Spinal cord (tissue), 10 donors: Measurements from ENCODE around the gene COL9A3. TPM values are rescaled to one million over a fixed set of nuclear protein-coding genes. Genes with fewer than 3 reads are reported as not detected.

ENCODE experiments used
- DNase-seq, 6 donors: peaks; one replicate each; pipeline versions ENCODE4 v3.0.0 to v3.0.0-alpha.2; 2013 to 2015; ENCODE audit warnings: low spot score in 6 of 6, low read depth in 4 of 6
- H3K27ac ChIP-seq: one replicate; pipeline ENCODE4 v1.5.1; 2013; ENCODE audit warnings: low read depth, low read length, control low read depth
- H3K27me3 ChIP-seq: one replicate; pipeline ENCODE4 v1.6.1; 2013; ENCODE audit warnings: low read length; ENCODE audit not compliant: control insufficient read depth, insufficient read depth
- H3K36me3 ChIP-seq: one replicate; pipeline ENCODE4 v1.6.1; 2013; ENCODE audit warnings: low read length; ENCODE audit not compliant: control insufficient read depth, insufficient read depth
- H3K4me1 ChIP-seq: one replicate; pipeline ENCODE4 v1.6.1; 2013; ENCODE audit warnings: low read length; ENCODE audit not compliant: control insufficient read depth, insufficient read depth
- H3K4me3 ChIP-seq: one replicate; pipeline ENCODE4 v1.5.1; 2013; ENCODE audit warnings: low read depth, low read length, control low read depth
- H3K9me3 ChIP-seq: one replicate; pipeline ENCODE4 v1.6.1; 2013; ENCODE audit warnings: low read length; ENCODE audit not compliant: control insufficient read depth, insufficient read depth
- WGBS: methylation state at CpG from one replicate; pipeline ENCODE4 v1.1.5; 2013; ENCODE audit warnings: missing lambda C conversion rate; ENCODE audit not compliant: insufficient coverage; 5-methylcytosine and 5-hydroxymethylcytosine counted together
- polyA plus RNA-seq, 2 donors: library from polyadenylated mRNA; unstranded; fragments of 120-200 nt; gene quantifications; one replicate each; pipeline ENCODE4 v1.2.1, GENCODE V29; 2013; ENCODE audit not compliant: insufficient read length in 2 of 2
- total RNA-seq, 2 donors: library from RNA; depleted of rRNA in 1 of 2; stranded (reverse); fragments of 120-200 nt in 1 of 2; fragments of >200 nt in 1 of 2; gene quantifications; one replicate each; pipeline versions ENCODE4 v1.2.3 to v1.2.4, GENCODE V29; 2013 to 2014
- donor health status: healthy.

The COL9A3 gene
- total and polyA plus RNA-seq, 4 donors: 33.5 to 151 (median 57.4) TPM

DNA sequence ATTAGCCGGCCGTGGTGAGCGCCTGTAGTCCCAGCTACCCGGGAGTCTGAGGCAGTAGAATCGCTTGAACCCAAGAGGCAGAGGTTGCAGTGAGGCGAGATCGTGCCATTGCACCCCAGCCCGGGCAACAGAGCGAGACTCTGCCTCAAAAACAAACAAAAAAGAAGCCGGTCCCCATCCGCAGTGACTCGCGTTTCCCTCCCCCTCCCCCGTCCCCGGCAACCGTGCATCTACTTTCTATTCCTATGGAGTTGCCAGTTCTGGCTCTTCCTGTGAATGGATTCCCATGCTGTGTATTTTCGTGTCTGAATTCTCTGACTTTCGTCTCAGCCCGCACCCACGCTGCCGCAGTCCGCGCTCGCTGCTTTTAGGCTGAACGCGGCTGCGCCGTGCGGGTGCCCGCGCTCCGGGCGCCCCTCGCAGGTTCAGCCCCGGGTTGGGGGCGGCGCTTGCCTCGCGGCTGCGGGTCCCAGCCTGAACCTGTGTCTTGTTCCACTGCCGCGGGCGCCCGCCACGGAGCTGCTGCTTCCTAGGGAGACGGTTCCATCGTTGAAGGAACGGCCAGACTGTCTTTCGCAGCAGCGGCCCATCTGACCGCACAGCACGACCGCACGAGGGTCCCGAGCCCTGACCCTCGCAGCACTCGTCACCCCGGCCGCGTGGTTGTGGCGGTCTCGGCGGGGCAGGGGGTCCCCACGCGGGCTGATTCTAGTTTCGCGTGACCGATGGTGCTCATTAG, 21.7 kb upstream of the COL9A3 start:
- Histone ChIP-seq H3K36me3 (peaks cover 33% of the 10 kb centered on the region), H3K27me3 (no peaks in the 10 kb centered on the region), H3K4me3 (peak overlapping the region; percentile 59), H3K9me3 (no peaks in the 10 kb centered on the region), H3K27ac (peak overlapping the region; percentile 79), H3K4me1 (peaks cover 48% of the 10 kb centered on the region)
- WGBS: under 1% methylated on average over 68 of the region's 68 CpGs
- peak in 2 of 6 donors; percentile 90 to 91 for DNase-seq

DNA sequence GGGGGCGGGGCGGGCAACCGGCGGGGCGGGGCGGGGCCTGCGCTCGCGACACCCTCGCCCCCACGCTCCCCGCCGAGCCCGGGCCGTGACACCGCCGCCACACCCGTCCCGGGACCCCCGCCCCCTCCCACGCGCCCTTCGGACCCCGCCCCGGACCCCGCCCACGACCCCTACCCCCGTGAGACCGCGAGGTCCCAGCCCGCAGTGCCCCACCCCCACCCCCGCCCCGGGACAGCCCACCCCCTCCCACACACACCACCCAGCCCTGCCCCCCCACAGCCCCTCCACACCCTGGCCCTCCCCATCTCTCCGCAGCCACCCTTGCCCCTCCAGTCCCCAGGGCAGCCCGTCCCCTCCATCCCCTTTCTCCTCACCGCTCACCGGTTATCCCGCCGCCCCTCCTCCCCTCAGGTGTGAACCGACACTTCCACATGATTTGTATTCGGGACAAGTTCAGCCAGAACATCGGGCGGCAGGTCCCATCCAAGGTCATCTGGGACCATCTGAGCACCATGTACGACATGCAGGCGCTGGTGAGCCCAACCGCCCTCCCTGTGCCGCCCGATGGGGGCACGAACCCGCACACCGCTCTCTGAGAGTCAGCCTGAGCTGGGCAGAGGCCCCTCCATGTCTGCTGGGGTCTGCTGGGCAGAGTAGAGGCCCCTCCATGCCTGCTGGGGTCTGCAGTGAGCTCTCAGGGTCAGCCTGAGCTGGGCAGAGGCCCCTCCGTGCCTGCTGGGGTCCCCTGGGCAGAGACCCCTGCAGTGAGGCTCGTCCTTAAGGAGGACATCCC, 20.0 kb upstream of the COL9A3 start:
- Histone ChIP-seq H3K36me3 (peaks cover 49% of the 10 kb centered on the region), H3K27me3 (no peaks in the 10 kb centered on the region), H3K4me1 (peaks cover 42% of the 10 kb centered on the region), H3K27ac (no peak overlapping the region), H3K9me3 (no peaks in the 10 kb centered on the region), H3K4me3 (peak overlapping the region; percentile 40)
- 14% methylated on average over 27 of the region's 53 CpGs for WGBS
- DNase-seq: no peak

GRCh38 chr20:62797671-62798532, 18.9 kb upstream of the COL9A3 start:
- Histone ChIP-seq H3K36me3 (peaks cover 55% of the 10 kb centered on the region), H3K27ac (no peak overlapping the region), H3K9me3 (no peaks in the 10 kb centered on the region), H3K27me3 (no peaks in the 10 kb centered on the region), H3K4me3 (peak overlapping the region; percentile 40), H3K4me1 (peaks cover 48% of the 10 kb centered on the region)
- no peak for DNase-seq
- 92% methylated on average over 26 of the region's 26 CpGs for WGBS

DNA sequence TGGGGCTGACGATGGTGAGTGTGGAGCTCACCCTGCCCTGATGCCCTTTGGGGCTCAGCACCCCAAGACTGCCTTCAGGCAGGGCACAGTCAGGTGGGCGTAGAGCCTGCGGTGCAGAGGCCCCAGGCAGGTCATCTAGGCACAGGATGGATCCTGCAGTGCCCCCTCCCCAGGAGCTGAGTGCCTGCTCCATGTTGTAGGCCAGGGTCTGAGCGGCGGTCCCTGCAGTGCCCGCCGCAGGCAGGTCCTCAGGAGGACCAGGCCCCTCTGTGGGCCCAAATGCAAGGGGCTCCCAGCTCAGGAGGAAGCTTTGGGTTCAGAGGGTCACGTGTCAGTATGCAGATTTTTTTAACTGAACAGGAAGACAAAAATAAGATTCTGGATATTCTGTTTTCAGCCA, 17.8 kb upstream of the COL9A3 start:
- 93% methylated on average over 8 of the region's 8 CpGs for WGBS
- H3K27me3 ChIP-seq: no peaks in the 10 kb centered on the region
- H3K36me3 ChIP-seq: peaks cover 55% of the 10 kb centered on the region
- H3K27ac ChIP-seq: no peak overlapping the region
- no peaks in the 10 kb centered on the region for H3K9me3 ChIP-seq
- peaks cover 43% of the 10 kb centered on the region for H3K4me1 ChIP-seq
- H3K4me3 ChIP-seq: no peak overlapping the region
- no peak for DNase-seq

DNA sequence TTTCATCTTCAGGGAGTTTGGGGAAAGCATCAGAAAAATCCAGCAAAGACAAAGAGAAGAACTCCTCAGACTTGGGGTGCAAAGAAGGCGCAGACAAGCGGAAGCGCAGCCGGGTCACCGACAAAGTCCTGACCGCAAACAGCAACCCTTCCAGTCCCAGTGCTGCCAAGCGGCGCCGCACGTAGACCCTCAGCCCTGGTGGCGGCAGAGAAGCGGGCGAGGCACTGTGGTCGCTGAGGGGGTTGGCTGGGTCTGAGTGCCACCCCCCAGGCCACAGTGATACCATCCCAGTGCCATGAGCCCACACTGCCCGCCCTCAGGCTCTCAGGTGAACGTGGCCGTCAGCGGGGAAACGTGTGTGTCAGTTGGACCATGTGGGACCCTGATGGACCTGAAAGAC, 17.4 kb upstream of the COL9A3 start:
- peaks cover 55% of the 10 kb centered on the region for H3K36me3 ChIP-seq
- H3K4me3 ChIP-seq: no peak overlapping the region
- H3K4me1 ChIP-seq: peaks cover 45% of the 10 kb centered on the region
- no peaks in the 10 kb centered on the region for H3K9me3 ChIP-seq
- 96% methylated on average over 18 of the region's 19 CpGs for WGBS
- H3K27me3 ChIP-seq: no peaks in the 10 kb centered on the region
- DNase-seq: no peak
- no peak overlapping the region for H3K27ac ChIP-seq

DNA sequence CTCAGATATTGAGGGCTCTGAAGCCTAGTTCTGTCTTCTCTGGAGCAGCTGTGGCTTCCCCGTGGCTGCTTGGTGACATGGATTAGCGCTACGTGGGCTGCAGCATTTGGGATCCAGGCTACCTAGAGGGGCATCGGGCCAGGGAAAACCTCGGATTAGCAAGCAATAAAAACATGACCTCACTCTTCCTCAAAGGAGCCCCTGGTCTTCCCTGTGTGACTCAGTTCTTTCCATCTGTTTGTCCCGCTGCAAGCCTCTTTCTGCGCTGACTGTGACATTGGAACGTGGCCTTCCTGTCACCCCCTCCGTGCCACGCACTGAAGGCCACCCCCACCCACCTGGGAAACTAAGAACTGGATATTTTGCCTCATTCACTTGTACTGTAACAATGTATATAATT, 17.0 kb upstream of the COL9A3 start:
- Histone ChIP-seq H3K27me3 (no peaks in the 10 kb centered on the region), H3K4me1 (peaks cover 41% of the 10 kb centered on the region), H3K4me3 (no peak overlapping the region), H3K9me3 (no peaks in the 10 kb centered on the region), H3K27ac (no peak overlapping the region), H3K36me3 (peaks cover 55% of the 10 kb centered on the region)
- WGBS: 88% methylated on average over 6 of the region's 10 CpGs
- DNase-seq: no peak

DNA sequence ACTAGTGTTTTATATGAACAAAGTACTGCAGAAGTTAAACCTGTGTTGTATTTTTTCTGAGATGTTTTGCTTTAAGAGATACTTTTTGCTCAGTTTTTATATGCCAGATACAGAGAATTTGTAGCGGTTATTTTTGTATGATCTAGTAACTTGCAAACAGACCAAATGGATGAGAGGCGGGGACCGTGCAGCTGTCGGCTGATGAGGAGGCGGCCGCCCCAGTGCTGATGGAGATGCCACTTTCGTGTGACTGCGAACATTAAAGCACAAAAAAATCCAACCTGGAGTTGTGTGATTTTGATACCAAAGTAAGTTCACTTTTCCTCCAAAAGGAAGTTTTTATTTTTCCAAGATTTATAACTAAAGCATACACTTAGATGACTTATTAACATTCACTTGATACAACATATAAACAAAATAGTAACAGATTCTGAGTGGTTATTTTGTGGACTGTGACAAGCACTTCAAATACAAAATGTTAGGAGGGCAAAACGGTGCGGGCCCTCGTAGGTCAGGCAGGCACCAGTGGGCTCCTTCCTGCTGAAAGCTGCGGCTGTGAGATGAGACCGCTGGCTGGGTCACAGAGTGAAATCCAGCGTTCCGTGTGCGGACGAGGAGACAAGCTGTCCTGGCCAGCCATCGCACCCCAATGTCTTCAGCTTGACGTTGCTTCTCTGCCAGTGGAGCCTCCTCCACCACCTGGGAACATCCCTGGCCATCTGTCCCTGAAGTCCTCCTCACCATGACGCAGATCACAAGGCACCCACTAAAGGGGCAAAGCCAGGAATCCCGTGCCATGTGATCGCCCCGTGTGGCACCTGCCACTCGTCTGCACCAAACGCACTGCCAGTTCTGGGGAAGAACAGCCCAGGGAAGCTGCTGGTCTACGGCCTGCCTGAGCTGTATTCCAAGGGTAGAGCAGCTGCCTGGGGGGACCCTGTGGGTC, 16.3 kb upstream of the COL9A3 start:
- Histone ChIP-seq H3K27me3 (no peaks in the 10 kb centered on the region), H3K27ac (no peak overlapping the region), H3K4me3 (no peak overlapping the region), H3K36me3 (peaks cover 55% of the 10 kb centered on the region), H3K4me1 (peaks cover 36% of the 10 kb centered on the region), H3K9me3 (no peaks in the 10 kb centered on the region)
- WGBS: 80% methylated on average over 21 of the region's 26 CpGs
- DNase-seq: no peak

DNA sequence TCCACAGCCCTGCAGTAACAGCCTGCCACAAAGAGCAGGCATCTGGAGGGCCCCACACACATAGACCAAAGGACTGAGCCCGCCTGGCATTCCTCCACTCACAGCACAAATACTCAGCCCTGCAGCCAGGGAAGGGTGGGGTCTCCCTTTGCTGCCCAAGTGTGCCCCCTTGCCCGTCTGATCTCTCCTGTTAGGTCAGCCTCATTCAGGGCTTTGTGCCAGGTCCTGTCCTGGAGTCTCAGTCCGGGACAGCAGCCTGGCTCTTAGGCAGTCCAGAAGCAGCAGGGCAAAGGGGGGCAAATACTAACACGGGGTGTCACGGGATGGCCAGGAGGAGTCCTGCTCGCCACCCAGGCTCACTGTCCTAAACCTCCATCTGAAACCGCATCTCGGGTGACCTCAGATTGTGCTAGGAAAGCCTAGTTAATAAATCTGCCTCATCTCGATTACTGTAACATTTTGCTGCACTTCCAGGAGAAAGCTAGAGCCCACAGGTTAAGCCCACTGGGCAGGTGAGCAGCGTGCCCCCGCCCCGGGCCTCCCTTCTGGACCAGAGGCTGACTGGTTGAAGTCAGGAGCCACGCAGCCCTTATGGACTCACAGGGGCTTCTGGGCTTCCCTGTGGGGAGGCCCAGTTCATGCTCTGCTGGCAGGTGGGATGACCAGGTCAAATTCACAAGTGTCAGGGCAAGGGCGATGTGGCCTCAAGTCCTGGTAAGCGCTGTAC, 15.4 kb upstream of the COL9A3 start:
- DNase-seq: no peak
- WGBS: 89% methylated on average over 15 of the region's 15 CpGs
- H3K9me3 ChIP-seq: no peaks in the 10 kb centered on the region
- H3K27me3 ChIP-seq: no peaks in the 10 kb centered on the region
- H3K36me3 ChIP-seq: peaks cover 63% of the 10 kb centered on the region
- H3K4me3 ChIP-seq: no peak overlapping the region
- no peak overlapping the region for H3K27ac ChIP-seq
- H3K4me1 ChIP-seq: peaks cover 40% of the 10 kb centered on the region
